Neutrophil (primary cell): Measurements from ENCODE around the gene MBD5.

ENCODE experiments used
- H3K27ac ChIP-seq: fragments of 200-600 bp; sonication (generic); 2 replicates; pipeline ENCODE4 v1.5.1; 2016; ENCODE audit warnings: mild to moderate bottlenecking, moderate library complexity
- H3K27me3 ChIP-seq: fragments of 200-600 bp; sonication (generic); 2 replicates; pipeline ENCODE4 v1.6.0; 2016; ENCODE audit warnings: mild to moderate bottlenecking
- H3K36me3 ChIP-seq: fragments of 200-600 bp; sonication (generic); 2 replicates; pipeline ENCODE4 v1.5.1; 2017
- H3K4me1 ChIP-seq, 2 experiments: fragments of 200-600 bp in 1 of 2; sonication (generic) in 1 of 2; 1 replicate in 1 of 2; 2 replicates in 1 of 2; pipeline versions ENCODE4 v1.5.1 to v1.6.1; 2013 to 2016; ENCODE audit warnings: low read depth in 1 of 2, low read length in 1 of 2, mild to moderate bottlenecking in 1 of 2, moderate library complexity in 1 of 2; ENCODE audit not compliant: control insufficient read depth in 1 of 2, insufficient read depth in 1 of 2
- H3K4me3 ChIP-seq, 2 experiments: fragments of 200-600 bp in 1 of 2; sonication (generic) in 1 of 2; 1 replicate in 1 of 2; 2 replicates in 1 of 2; pipeline ENCODE4 v1.5.1; 2013 to 2016; ENCODE audit warnings: low read depth in 1 of 2, low read length in 1 of 2, mild to moderate bottlenecking in 1 of 2, moderate library complexity in 1 of 2
- H3K9me3 ChIP-seq: fragments of 200-600 bp; sonication (generic); 2 replicates; pipeline ENCODE4 v1.5.1; 2016
- TF ChIP-seq, protein P1 (sequence below): fragments of 200-600 bp; sonication (generic); IDR thresholded peaks from 2 replicates; pipeline ENCODE4 v1.5.1; 2016; ENCODE audit warnings: antibody characterized with exemption

MBD5 gene

DNA sequence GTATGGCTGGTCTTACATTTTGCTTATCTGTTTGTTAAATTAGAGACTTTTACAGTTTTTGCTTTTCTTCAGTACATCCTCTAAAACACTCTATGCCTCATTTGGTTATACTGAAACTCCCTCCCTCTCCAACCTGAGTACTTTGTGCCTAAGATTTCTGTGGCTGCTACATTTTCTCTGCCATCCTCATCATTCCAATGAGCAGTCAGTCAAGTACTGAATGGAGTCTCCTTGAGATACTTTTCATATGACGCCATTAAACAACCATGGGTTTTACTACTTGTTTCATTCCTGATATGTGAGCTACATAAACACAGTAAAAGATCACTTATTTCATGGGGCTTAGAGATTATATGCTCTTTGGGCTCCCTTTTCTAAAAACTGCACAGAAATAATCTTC lies 427.0 kb downstream of the MBD5 start:
- no peaks in the 10 kb centered on the region for H3K36me3 ChIP-seq
- no peak overlapping the region for H3K4me3 ChIP-seq
- H3K4me1 ChIP-seq: no peaks in the 10 kb centered on the region
- no peaks in the 10 kb centered on the region for H3K27me3 ChIP-seq
- no peak overlapping the region for H3K27ac ChIP-seq
- TF ChIP-seq, protein P1, sequence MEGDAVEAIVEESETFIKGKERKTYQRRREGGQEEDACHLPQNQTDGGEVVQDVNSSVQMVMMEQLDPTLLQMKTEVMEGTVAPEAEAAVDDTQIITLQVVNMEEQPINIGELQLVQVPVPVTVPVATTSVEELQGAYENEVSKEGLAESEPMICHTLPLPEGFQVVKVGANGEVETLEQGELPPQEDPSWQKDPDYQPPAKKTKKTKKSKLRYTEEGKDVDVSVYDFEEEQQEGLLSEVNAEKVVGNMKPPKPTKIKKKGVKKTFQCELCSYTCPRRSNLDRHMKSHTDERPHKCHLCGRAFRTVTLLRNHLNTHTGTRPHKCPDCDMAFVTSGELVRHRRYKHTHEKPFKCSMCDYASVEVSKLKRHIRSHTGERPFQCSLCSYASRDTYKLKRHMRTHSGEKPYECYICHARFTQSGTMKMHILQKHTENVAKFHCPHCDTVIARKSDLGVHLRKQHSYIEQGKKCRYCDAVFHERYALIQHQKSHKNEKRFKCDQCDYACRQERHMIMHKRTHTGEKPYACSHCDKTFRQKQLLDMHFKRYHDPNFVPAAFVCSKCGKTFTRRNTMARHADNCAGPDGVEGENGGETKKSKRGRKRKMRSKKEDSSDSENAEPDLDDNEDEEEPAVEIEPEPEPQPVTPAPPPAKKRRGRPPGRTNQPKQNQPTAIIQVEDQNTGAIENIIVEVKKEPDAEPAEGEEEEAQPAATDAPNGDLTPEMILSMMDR: no peak
- H3K9me3 ChIP-seq: no peaks in the 10 kb centered on the region

DNA sequence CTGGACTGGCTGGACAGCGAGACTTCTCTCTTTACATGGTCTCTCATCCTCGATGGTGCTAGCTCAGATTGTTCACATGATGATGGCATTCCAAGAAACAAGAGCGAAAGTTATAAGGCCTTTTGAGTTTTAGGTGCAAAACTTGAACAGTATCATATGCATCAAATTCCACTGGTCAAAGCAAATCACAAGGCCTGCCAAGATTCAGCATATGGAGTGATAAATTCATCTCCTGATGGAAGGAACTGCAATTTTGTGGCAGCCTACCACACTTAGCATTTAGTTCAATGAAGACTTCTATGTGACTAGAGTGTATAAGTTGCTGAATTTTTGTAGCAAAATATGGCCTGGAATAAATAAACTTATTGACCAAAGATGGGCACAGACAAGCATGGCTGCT lies 429.6 kb downstream of the MBD5 start:
- TF ChIP-seq, protein P1: no peak
- Histone ChIP-seq H3K27ac (no peak overlapping the region), H3K27me3 (no peaks in the 10 kb centered on the region), H3K4me1 (no peaks in the 10 kb centered on the region), H3K36me3 (no peaks in the 10 kb centered on the region), H3K4me3 (no peak overlapping the region), H3K9me3 (no peaks in the 10 kb centered on the region)

DNA sequence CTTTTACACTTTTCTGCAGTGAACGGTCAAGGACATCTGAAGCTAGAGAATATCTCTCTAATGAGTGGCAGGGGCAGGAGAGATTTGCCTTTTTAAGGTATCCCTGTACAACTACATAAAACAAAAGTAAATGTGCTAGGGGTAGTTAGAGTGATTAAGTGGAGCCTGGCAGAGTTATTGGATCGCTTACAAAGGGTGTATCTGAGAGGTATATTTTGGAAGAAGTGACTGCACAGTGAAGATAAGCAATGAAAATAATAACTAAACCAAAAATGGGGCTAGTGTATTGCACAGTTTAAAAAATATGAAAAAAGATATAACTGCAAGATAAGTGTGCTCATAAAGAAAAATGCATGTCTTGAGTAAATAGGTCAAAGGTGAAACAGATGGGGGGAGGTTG lies 430.2 kb downstream of the MBD5 start:
- no peaks in the 10 kb centered on the region for H3K9me3 ChIP-seq
- no peaks in the 10 kb centered on the region for H3K36me3 ChIP-seq
- no peaks in the 10 kb centered on the region for H3K4me1 ChIP-seq
- H3K4me3 ChIP-seq: no peak overlapping the region
- H3K27me3 ChIP-seq: no peaks in the 10 kb centered on the region
- H3K27ac ChIP-seq: no peak overlapping the region
- TF ChIP-seq, protein P1: no peak

DNA sequence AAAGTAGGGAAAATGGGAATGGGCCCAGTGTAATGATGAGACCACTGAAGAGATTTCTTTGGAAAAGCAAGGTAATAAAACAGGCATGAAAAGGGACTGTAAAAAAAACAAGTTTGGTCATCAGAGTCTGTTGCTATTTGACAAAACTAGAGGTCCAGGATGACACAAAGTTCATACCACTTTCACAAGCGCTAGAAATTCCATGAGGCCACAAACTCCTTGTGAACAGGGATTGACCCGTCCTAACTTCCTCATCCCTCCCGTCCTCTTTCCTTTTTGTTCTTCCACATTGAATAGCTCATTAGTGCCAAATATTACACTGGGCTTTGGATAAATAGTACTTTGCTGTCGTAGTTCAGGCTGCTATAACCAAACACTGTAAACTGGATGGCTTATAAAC lies 434.9 kb downstream of the MBD5 start:
- no peaks in the 10 kb centered on the region for H3K27me3 ChIP-seq
- H3K9me3 ChIP-seq: no peaks in the 10 kb centered on the region
- H3K27ac ChIP-seq: no peak overlapping the region
- TF ChIP-seq, protein P1: no peak
- H3K4me3 ChIP-seq: no peak overlapping the region
- no peaks in the 10 kb centered on the region for H3K4me1 ChIP-seq
- no peaks in the 10 kb centered on the region for H3K36me3 ChIP-seq

DNA sequence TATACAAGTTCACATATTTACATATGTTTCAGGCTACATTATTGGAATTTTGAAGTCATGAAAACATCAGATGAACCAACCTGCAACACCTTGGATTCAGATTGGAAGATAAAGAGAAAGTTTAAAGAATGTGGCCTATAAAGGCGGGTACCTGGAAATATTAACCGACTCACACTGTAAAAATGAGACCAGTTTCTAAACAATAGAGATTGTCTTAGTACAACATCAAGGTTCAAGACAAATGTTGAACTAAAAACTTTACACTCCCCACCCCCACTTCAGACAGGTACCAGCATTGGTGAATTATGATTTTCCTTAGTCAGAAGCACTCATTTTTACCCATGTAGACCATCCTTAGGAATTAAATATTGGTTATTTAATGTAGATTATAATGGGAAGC lies 437.3 kb downstream of the MBD5 start:
- no peaks in the 10 kb centered on the region for H3K36me3 ChIP-seq
- no peaks in the 10 kb centered on the region for H3K27me3 ChIP-seq
- H3K4me3 ChIP-seq: no peak overlapping the region
- no peaks in the 10 kb centered on the region for H3K9me3 ChIP-seq
- H3K27ac ChIP-seq: no peak overlapping the region
- H3K4me1 ChIP-seq: no peaks in the 10 kb centered on the region
- TF ChIP-seq, protein P1: no peak

DNA sequence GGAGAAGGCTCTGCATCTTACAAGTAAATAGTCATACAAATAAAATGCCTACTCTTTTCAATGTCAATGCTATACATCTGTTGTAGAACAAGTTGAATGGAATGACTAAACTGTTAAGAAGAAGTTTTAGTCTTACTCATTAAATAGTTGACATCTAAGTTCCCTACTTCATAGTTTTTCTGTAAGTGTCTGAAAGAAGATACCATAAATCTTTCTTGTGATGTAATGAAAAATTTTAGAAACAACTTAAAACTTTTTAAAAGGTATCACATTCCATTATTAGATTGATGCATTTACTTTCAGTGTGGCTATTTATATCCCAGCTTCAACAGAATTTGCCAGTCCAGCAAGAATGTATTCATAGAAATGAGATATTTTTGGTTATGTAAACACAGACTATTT lies 438.5 kb downstream of the MBD5 start:
- H3K27me3 ChIP-seq: no peaks in the 10 kb centered on the region
- no peaks in the 10 kb centered on the region for H3K9me3 ChIP-seq
- H3K36me3 ChIP-seq: peaks cover 5% of the 10 kb centered on the region
- H3K4me1 ChIP-seq: no peaks in the 10 kb centered on the region
- TF ChIP-seq, protein P1: no peak
- H3K4me3 ChIP-seq: no peak overlapping the region
- no peak overlapping the region for H3K27ac ChIP-seq
